GM18868 (cell line): Measurements from ENCODE around the gene DLG2.

Experiments used
- ATAC-seq: cut with Tn5 transposase; IDR thresholded peaks from one replicate; pipeline ENCODE4 v1.9.1; 2021; ENCODE audit warnings: mild to moderate bottlenecking, moderate library complexity; ENCODE audit not compliant: unreplicated experiment

The DLG2 gene

GRCh38 chr11:84194696-84195095 lies 1432.4 kb downstream of the DLG2 start:
- ATAC-seq, result no peak

GRCh38 chr11:84193706-84194105 lies 1433.4 kb downstream of the DLG2 start:
- ATAC-seq, result peak; percentile 61

DNA sequence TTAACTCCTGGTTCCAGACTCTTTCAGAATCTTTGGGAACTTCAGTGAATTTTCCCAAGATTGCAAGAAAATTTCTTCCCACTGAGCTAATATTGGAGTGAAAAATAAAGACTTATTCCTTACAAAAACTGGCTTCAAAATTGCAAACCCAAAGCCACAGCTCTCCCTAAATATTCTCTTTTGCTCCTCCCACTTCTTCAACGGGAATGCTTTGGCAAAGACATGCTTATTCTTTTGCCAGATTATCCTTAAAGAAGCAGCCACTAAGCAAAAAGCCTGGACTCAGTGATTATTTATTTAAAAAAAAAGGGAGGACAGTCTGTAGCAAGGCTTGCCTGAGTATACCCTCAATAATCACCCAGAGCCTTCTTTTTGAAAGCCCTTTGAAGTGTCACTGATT lies 1438.6 kb downstream of the DLG2 start:
- no peak for ATAC-seq

- no peak for ATAC-seq
These were observed 1454.1 kb downstream of the DLG2 start for GRCh38 chr11:84173078-84173477.

- ATAC-seq, result no peak
These were observed 1462.0 kb downstream of the DLG2 start for GRCh38 chr11:84165139-84165538.

GRCh38 chr11:84164728-84165127 lies 1462.4 kb downstream of the DLG2 start:
- ATAC-seq, result no peak

GRCh38 chr11:84163116-84163515 lies 1464.0 kb downstream of the DLG2 start:
- ATAC-seq, result no peak

- ATAC-seq, result no peak
These were observed 1469.5 kb downstream of the DLG2 start for GRCh38 chr11:84157639-84158038.

- ATAC-seq, result no peak
These were observed 1480.3 kb downstream of the DLG2 start for GRCh38 chr11:84146826-84147225.

- no peak for ATAC-seq
These were observed 1481.4 kb downstream of the DLG2 start for GRCh38 chr11:84145616-84146185.

DNA sequence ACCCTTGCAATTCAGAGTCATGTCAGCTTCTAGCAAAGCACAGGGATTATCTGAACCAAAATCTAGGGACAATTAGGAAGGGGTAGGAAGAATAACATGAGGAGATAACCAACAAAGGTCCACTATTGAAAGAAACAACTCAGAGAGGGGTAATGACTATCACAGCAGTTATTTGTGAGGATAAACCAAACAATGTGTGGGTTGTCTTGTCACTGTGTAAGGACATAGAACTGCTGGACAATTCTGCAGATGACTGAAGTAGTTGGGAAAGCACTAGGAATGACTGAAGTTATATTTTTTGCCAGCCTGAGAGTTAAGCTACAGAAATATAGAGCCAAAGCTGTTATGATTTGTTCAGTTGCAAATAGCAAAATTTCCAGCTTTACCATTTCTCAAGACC lies 1482.6 kb downstream of the DLG2 start:
- ATAC-seq, result no peak

DNA sequence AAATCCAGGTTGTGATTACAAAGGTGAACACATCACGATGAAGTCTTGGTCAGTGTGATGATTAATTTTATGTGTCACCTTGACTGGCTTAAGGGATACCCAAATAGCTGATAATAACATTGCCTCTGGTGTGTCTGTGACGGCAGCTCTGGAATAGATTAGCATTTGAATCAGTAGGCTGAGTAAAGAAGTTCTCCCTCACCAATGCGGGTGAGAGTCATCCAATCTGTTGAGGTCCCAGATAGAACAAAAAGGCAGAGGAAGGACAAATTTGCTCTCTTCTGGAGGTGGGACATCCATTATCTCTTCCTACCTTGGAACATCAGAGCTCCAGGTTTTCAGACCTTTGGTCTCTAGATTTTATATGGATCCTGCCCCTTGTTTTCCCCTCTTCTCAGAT lies 1484.7 kb downstream of the DLG2 start:
- no peak for ATAC-seq

DNA sequence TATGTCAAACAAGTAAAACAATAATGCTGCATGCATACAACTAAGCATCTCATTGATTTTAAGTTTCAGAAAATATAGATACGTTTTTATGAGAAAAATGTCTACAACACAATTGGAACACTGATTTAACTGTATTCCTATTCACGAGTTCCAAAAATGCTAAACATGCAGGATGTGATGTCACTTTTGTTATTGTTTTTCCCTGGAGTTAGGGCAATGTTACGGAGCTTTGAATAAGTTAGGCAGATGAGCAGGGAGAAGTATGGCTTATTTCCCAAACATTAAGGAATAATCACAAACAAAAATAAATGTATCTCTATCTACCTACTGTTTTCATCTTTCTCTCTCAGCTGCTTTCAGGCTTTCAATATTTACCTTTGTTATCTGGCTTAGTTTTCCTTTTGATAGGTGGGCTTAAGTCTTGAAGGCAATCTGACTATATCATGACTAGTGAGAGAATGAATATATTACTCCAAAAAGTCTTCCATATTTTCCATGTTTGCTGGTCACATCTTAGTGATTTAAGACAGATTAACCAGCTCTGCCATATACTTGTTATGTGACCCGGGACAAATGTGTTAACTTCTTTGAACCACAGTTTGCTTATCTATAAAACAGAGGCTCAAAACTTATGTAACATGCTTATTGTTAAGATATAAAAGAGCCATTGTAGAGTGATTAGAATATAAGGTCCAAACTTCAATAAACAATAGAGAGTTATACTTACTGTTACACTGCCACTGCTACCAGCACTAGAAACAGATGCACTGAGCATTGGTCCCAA lies 1486.6 kb downstream of the DLG2 start:
- no peak for ATAC-seq

GRCh38 chr11:84137960-84138359 lies 1489.2 kb downstream of the DLG2 start:
- ATAC-seq, result no peak

DNA sequence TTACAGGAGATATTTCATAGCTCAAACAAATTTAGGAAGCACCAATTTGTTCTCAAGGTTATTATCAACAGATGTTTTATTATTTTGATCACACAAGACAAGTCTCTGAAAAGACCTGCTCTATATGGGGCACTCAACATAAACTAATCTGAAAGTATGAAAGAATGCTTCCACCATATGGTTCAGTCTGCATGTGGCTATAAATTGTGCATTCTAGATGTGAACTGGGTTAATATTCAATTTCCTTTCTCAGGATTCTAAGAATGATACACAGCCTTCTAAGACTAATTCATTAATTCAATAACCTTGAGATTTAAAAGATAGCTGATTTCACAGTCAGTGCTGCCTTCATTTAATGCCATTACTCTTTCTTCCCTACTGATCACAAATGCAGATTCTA lies 1489.6 kb downstream of the DLG2 start:
- ATAC-seq, result no peak

GRCh38 chr11:84136926-84137325 lies 1490.2 kb downstream of the DLG2 start:
- no peak for ATAC-seq

DNA sequence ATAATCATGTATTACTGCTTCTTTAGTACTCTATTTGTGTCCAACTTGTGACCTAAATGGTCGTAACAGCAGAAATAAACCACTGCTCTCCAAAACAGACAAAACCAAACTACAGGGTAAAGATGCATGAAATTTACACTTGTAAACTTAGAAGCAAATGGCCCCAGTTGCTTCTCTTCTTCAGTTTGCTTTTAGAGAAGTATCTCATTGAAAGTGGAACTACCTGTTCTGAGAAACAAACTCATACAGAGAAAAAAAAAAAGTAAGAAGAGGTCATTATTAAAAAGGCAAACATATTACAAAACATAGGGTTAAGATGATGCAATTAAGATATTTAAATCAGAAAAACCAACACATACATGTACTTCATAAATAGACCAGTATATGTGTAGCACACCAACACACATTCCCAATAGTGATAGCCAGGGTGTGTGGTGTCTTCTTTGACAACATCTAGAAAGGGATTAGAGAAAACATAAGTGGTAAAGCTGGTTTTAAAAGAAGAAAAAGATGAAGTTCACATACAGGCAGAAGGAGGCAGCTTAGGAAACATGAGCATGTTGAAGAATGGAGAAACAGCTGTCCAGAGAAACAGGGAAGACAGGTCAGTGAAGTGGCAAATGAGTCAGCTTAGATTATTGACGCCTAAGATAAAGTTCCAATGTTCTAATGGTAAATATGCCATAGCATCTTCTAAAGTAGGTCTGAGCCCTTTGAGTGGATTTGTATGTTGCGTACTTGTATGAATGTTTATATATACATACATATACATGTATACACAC lies 1496.3 kb downstream of the DLG2 start:
- peak; percentile 48 for ATAC-seq

DNA sequence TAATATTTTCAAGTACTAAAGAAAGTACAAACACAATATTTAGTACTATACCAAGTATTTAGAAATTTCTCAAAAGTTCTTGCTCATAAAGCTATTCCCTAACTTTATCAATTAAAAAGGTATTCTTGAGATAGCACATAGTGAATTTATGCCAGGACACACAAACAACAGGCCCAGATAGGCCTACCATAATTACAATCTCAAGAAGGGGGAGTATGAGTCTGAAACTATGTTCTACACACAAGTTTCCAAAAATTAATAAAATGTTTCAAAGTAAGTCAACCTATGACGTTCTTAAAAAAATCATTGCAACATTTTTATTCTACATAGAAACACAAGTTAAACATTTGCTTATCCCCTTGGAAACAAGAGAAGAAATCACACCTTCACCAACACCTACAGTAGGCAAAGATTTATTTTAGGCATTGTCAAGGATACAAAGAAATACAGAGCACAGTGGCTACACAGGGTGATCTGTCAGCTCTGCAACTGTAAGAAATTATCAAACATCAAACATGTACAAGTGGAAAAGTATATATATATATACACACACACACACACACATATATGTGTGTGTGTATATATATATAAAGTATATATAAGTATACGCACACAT lies 1497.1 kb downstream of the DLG2 start:
- no peak for ATAC-seq

DNA sequence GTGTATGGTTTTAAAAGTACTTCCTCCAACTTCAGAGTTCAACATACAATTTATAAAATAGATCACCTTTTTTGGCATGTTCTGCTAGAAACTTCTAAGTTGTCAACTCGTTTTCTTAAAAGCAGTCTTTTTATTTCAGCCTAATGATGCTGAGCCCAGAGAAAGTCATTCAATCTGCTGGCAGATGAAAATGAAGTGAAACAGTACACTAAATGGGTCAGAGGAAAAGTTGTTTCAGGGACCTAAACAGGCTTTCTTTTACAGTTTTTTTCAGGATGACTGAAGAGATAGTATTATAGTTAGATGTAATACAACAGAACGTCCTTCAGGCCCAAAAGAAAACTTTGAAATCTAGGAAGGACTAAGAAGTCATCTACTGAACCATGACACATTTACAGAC lies 1498.3 kb downstream of the DLG2 start:
- no peak for ATAC-seq

GRCh38 chr11:84117394-84117793 lies 1509.8 kb downstream of the DLG2 start:
- ATAC-seq, result no peak

DNA sequence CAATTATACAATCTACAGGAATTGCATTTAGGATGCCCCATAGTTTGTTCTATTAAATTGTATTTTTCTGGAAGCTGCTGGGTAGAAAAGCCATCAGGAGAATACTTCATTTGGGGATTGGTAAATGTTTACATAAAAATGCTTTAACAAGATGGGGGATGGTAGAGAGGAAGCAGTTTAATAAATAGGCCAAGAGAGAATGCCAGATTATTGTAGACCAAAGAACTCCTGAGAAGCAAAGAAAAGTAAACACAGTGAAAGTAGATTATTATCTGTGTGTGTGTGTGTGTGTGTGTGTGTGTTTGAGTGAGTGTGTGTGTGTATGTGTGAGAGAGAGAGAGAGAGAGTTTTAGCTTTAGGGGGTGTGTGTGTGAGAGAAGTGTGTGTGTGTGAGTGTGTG lies 1520.6 kb downstream of the DLG2 start:
- ATAC-seq, result no peak

- no peak for ATAC-seq
These were observed 1522.0 kb downstream of the DLG2 start for GRCh38 chr11:84105148-84105547.
